CD1c-positive myeloid dendritic cell (primary cell): ENCODE results near the gene SHC3.

Experiments used
- DNase-seq: peaks from one replicate; pipeline ENCODE4 v3.0.0-alpha.2; 2016; ENCODE audit errors: extremely low spot score

Gene SHC3

DNA sequence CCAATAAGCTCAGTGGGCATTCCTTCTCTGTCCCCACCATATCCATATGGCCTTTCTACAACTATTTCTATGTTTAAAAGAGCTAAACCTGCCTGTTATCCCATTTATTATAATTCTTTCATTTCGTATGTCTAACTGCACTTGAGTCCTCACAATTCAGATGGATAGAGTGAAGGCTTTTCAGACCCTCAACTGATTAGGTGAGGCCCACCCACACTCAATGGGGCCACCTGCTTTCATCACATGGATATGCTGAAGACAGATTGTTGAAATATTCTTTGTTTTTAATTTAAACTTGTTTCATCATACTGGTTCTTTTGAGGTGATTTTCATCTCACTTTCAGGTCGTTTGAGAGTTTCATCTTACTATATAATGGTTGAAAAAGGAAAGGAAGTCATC is 193.0 kb downstream of the SHC3 start:
- DNase-seq = no peak

- DNase-seq = no peak
Observed at GRCh38 chr9:88984543-88984883, 194.1 kb downstream of the SHC3 start.

- DNase-seq = no peak
Observed at GRCh38 chr9:88983865-88984542, 194.6 kb downstream of the SHC3 start.

DNA sequence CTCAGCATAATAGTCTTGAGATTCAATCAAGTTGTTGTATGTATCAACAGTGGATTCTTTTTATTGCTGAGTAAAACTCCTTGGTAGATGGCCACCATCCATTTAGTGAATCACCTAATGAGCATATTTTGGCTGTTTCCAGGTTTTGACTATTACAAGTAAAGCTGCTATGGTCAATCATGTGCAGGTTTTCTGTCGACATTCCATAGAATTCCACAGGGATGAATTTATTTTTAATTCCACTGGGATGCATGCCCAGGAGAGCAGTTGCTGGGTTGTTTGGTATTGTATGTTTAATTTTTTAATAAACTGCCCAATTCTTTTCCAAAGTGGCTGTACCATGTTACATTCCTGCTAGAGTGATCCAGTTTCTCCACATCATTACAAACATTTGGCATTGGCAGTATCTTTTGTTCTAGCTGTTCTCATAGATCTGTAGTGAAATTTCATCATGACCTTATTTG is 197.8 kb downstream of the SHC3 start:
- DNase-seq = no peak

DNA sequence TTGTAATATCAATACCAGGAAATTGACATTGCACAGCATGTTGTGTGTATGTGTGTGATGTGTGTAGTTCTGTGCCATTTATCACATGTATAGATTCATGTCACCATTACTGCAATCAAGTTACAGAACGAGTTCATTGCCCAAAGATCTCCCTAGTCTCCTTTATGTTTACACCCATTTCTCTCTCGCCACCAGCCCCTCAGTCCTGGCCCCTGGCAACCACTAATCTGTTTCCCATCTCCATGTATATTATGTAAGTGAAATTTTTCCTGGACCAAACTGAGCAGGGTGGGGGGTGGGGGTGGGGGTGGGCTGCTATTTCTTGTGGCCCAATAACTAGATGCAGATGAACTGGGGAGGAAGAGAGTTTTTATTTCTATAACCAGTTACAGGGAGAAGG is 198.8 kb downstream of the SHC3 start:
- DNase-seq = no peak

- DNase-seq = no peak
Observed at GRCh38 chr9:88979021-88979420, 199.6 kb downstream of the SHC3 start.

- DNase-seq = no peak
Observed at GRCh38 chr9:88978034-88978433, 200.6 kb downstream of the SHC3 start.

DNA sequence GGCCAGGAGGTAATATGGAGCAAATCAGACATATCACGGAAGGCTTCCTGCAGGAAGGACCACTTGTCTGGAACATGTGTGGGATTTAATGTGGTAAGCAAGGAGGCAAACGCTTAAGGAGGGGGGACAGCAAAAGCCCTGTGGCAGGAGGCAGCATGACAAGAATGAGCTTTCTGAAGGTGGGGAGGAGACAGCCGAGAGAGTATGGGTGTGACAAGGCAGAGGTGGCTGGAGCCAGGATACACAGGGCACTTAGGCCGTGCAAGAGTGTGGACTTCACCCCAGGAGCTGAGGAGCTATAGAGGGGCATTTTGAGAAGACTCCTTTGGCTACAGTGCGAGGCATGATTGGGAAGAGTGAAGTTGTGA is 201.7 kb downstream of the SHC3 start:
- no peak for DNase-seq

DNA sequence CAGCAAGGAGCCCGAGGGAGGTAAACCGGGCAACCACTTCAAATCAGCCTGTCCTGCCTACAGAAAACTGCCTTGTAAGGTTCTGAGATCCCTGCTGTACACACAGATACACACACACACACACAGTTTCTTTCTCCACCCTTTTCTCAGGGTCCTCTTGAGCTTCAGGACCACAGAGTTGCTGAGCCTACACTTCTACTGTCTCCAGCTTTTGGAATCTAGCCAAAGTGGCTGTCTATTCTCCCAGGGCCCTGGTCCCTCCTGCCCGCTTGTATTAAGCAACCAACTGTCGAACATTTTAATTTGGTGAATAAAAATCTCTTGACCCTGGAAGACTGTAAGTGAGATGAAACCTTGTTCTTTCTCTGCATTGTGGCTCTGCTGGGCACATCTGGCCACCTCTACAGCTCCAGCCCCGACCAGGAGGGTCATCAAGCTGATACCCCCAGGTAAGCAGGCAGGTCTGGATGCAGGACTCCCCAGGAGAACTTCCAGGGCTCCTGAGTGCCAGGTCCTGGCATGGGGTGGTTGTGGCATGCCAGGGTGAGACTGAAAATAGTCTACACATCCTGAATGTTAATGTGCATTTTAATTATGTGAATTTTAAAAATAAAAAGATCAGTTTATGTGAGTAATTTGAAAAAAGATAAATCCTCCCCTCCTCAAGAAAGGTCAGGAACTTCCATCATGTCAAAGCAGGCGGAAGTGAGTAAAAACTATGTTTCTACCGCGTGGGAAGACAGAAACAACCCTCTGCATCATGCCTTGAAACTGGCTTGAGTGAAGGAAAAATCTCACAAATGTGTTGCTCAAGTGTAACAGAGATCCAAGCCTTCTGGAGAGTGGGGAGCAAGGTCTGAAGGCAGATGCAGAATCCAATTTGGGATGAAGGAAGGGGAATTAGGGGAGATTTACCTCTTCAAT is 202.4 kb downstream of the SHC3 start:
- no peak for DNase-seq

DNA sequence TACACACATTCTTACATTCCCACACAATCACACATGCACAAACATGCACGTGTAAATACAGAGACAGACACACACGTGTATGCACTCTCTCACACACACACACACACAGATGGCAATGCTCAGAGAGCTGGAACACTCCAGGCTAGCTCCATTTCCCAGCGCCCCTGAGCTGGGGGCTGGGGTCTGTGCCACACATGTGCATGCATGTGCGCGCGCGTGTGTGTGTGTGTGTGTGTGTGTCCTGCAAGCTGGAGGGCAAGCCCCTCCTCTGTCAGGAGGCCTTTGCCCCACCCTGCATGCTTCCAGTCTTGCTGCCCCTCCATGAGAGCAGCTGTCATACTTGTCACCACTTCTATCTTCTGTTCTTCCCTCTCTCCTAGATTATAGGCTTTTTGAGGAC is 204.0 kb downstream of the SHC3 start:
- DNase-seq = no peak

GRCh38 chr9:88973281-88974045 is 205.2 kb downstream of the SHC3 start:
- no peak for DNase-seq

GRCh38 chr9:88972401-88972800 is 206.2 kb downstream of the SHC3 start:
- no peak for DNase-seq

- no peak for DNase-seq
Observed at GRCh38 chr9:88971131-88971960, 207.3 kb downstream of the SHC3 start.

- no peak for DNase-seq
Observed at GRCh38 chr9:88969646-88970373, 208.8 kb downstream of the SHC3 start.

GRCh38 chr9:88968799-88969198 is 209.8 kb downstream of the SHC3 start:
- no peak for DNase-seq

DNA sequence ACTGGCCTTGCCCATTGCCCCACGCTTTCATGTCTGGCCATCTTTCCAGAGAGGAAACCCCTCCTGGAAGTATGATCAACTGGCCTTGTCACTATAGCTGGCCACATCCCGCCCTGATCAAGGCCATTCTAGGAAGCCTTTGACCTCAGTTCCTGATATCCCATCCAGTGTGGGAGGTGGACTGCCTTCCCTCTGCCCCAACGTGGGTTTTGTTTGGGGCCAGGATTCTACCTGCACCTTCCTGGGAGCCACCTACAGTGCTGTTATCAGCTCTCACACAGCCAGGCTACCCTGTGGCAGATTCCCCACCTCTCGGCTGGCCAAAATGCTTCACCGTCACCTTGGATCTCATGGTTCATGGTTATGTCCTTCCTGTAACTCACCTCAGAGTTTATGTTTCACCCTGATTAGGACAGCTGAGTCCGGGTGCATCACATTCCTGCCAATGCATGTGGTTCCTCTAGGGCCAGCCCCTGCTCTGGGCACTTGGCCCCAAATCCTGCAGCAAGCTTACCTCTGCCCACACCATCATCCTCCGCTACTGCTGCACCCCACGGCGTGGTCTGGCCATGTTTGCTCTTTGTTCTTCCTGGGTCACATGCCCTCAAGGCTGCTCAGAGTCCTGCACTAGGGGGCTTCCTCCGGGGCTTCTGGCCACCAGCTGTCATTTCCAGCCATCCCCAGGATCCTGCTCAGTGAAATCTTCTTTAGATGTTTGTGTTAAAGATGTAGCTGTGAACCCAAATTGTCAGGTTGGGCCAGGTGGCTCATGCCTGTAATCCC is 211.5 kb downstream of the SHC3 start:
- DNase-seq = no peak

DNA sequence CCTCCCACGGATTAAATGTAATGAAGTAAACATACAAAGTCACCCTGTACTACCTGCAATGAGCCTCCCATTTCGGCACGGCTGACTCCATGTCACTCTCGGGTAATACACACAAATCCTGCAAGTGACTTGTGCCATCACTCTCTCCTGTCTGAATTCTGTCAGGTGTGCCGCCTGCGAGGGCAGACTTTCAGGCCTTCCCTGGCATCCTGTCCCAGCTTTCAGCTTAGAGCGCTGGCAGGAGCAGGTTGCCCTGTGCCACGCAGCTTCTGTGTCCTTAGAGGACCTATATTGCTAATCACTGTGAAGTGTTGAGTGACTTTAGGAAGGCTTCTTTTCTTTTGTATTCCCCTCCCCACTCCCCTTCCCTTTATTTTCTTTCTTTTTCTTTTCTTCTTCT is 213.1 kb downstream of the SHC3 start:
- no peak for DNase-seq

- no peak for DNase-seq
Observed at GRCh38 chr9:88960632-88961031, 218.0 kb downstream of the SHC3 start.

GRCh38 chr9:88959727-88960469 is 218.7 kb downstream of the SHC3 start:
- DNase-seq = no peak
